C4-2B (cell line): Measurements from ENCODE around the gene DES.

ENCODE experiments used
- H3K27ac ChIP-seq: fragments of 450-650 bp; 2 replicates; pipeline ENCODE4 v1.5.1; 2017
- CTCF ChIP-seq: fragments of 450-650 bp; conservative IDR thresholded peaks from 2 replicates; pipeline ENCODE4 v1.5.1; 2017; ENCODE audit warnings: mild to moderate bottlenecking
- ZFX ChIP-seq: fragments of 450-650 bp; IDR thresholded peaks from 2 replicates; pipeline ENCODE4 v1.6.1; 2017

Gene DES

GRCh38 chr2:219418155-219419011, at the start of gene DES:
Gene DES, plus strand, starts transcription at chr2:219418377. Its CDS starts 86 bp downstream, at chr2:219418463.
- no peak within 1 kb of the TSS for H3K27ac ChIP-seq
- TF ChIP-seq CTCF (no peak), ZFX (no peak)

GRCh38 chr2:219368690-219369191, 49.4 kb upstream of the DES start:
- TF ChIP-seq CTCF, result no peak
- TF ChIP-seq ZFX, result no peak
- H3K27ac ChIP-seq, result no peak overlapping the region

GRCh38 chr2:219369447-219369861, 48.7 kb upstream of the DES start:
- H3K27ac ChIP-seq, result no peak overlapping the region
- TF ChIP-seq CTCF (no peak), ZFX (no peak)

- no peak for TF ChIP-seq ZFX
- H3K27ac ChIP-seq, result no peak overlapping the region
Observed at GRCh38 chr2:219378163-219378851, 39.9 kb upstream of the DES start.

GRCh38 chr2:219380926-219381325, 37.3 kb upstream of the DES start:
- no peak for TF ChIP-seq ZFX
- no peak for TF ChIP-seq CTCF
- H3K27ac ChIP-seq, result no peak overlapping the region

GRCh38 chr2:219381448-219381847, 36.7 kb upstream of the DES start:
- H3K27ac ChIP-seq, result no peak overlapping the region
- TF ChIP-seq ZFX (no peak), CTCF (no peak)

GRCh38 chr2:219384083-219384713, 34.0 kb upstream of the DES start:
- H3K27ac ChIP-seq, result no peak overlapping the region
- TF ChIP-seq CTCF, result no peak
- TF ChIP-seq ZFX, result no peak
